Stimulated activated CD4-positive, alpha-beta T cell treated with anti-CD3 and anti-CD28 coated beads, Interleukin-1b, Interleukin-23, amount 100 ng/mL, for 1 hour (primary cell): ENCODE results near the gene CD44.

ENCODE experiments used
- DNase-seq, 2 donors: peaks; one replicate each; pipeline ENCODE4 v3.0.0-alpha.2; 2020; ENCODE audit warnings: low read depth in 2 of 2

Gene CD44

GRCh38 chr11:35158701-35159510 is 19.9 kb downstream of the CD44 start:
- DNase-seq = no peak

GRCh38 chr11:35160246-35160824 is 21.4 kb downstream of the CD44 start:
- no peak for DNase-seq

GRCh38 chr11:35160902-35161597 is 22.1 kb downstream of the CD44 start:
- DNase-seq = no peak

DNA sequence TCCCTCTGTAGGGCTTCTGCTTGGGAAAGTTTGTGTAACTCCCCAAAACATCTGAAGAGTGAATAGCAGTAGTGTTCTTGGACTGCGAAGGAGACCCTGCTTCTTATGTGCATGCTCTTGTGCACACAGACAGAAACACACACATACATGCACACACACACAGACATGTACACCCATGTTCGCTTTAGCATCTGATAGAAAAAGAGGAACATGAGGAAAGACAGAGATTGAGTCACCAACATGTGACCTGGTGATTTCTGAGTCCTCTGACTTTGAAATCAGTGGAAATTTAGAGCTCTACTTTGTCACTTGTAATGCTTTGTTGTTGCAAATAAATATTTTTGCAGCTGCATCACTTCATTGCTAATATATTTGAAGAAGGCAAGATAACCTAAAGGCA is 23.8 kb downstream of the CD44 start:
- no peak for DNase-seq

DNA sequence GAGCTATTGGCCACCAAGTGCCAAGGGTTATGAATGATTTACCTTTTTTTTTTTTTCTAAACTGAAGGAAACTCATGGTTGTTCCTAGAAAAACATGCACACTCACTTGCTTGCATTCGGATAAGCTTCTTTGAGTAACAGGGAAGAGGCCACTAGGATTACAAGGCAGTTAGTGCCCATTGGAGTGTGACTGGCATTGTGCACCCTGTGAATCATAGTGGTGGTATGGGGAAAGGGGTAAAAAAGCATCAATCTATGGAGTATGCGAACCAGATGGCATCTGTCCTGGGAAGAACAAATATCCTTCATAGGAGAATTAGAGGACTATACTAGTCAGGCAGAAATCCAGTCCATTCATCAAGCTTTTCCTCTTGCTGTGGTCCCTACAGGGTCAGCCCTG is 24.2 kb downstream of the CD44 start:
- no peak for DNase-seq

GRCh38 chr11:35163702-35164496 is 24.9 kb downstream of the CD44 start:
- DNase-seq = no peak

GRCh38 chr11:35165030-35165422 is 26.1 kb downstream of the CD44 start:
- no peak for DNase-seq

GRCh38 chr11:35165423-35166368 is 26.7 kb downstream of the CD44 start:
- peak in 1 of 2 donors; percentile 68 for DNase-seq

- no peak for DNase-seq
Measured at GRCh38 chr11:35166369-35167360, 27.7 kb downstream of the CD44 start.

GRCh38 chr11:35167426-35167954 is 28.5 kb downstream of the CD44 start:
- DNase-seq = no peak

- DNase-seq = no peak
Measured at GRCh38 chr11:35168671-35169070, 29.7 kb downstream of the CD44 start.

GRCh38 chr11:35169112-35169511 is 30.1 kb downstream of the CD44 start:
- no peak for DNase-seq

GRCh38 chr11:35169754-35170153 is 30.8 kb downstream of the CD44 start:
- DNase-seq = no peak

DNA sequence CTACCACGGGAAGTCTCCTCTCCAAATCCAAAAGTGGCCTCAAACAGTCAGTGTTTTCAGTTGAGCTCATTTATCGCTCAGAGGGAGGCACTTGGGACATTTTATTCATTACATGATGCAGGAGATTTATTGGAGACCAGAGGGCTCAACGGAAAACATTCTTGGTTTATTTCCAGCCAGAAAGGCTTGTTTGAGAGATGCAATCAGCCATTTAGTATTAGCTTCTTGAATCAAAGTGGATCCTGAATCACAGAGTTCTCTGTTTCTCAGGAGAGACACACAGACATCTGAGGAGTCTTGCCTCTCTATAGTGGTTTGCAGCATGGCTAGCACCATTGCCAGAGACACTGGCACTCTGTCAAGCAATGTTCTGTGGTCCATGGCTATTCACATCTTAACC is 31.5 kb downstream of the CD44 start:
- DNase-seq = no peak

DNA sequence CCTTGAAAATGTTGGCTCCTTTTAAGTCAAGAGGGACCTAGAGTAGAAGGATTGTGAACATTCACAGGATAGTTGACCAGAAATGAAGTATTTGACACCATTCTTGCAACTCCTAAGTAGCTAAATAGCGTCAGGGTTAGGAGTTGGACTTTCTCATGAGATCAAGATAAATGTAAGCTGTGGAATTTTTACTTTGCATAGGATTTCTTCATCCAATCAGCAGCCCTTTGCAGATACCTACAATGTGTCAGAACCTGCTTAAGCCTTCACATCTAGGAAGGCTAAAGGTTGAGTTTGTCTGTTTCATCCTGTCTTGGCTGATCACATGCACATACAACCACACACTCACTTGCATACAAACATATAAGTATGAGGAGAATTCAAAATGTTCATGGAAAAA is 32.3 kb downstream of the CD44 start:
- no peak for DNase-seq

- no peak for DNase-seq
Measured at GRCh38 chr11:35173011-35173511, 34.1 kb downstream of the CD44 start.

- no peak for DNase-seq
Measured at GRCh38 chr11:35173616-35174566, 34.9 kb downstream of the CD44 start.

DNA sequence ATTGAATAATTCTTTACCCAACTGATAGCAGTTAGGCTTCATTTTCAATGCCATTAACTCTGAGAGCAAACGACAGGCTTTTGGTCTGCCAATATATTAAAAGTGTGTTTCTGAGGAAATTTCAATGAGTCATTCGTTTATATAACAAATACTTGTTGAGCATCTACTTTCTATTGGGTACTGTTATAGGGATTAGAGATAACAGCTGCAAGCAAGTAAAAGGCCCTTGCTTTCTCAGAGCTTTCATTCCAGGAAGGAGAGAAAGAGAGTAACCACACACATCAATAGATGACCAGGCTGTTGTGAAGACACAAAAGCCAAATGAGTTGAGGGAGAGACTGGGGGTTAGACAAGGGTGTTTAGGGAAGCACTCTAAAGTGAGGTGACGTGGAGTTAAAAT is 35.7 kb downstream of the CD44 start:
- no peak for DNase-seq
